ENCODE results near the gene MACROH2A2.

DNA sequence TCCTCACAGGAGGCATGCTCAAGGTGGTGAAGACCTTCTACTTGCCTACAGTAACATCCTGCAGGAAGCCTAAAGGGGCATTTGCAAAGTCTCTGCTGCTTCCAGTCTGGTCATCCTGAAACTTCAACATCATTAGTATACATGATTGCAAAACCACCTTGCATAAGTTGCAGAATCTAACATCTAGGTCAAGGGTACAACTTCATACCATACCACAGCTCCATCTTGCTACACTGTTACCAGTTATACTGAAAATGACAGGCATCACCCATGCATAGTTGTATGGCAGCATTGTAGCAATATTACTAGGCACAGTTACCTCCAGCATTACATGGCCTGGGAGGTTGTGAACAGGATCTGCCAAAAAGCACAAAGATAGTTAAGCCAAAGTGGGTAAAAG is 13.7 kb upstream of the MACROH2A2 start:
- TF ChIP-seq NFE2 (CRISPR knock-in tag; IDR thresholded peaks at IDR 0.05): no peak
- no peak for TF ChIP-seq SRF (IDR thresholded peaks at IDR 0.05; ENCODE audit: low read depth, low read length)
